ENCODE results near the gene REL.
A peak's percentile ranks its signal among the peaks of the same experiment; 100 is the strongest.

The REL gene

DNA sequence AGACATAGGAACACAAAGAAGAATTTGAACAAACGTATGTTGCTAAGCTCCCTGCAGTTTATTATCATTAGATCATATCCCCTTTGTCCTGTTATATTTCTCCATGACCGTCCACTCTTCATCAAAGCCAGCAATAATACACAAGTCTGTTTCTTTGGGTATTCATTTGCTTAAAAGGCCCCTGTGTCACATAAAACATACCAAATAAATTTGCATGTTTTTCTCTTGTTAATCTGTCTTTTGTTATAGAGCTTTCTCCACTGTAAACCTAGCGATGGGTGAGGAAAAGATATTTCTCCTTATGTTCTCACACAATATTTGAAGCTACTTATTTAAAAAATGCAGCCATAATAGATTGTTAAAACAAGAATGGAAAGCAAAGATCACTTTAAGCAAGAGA lies 42.9 kb upstream of the REL start:
- TF ChIP-seq, protein P1, sequence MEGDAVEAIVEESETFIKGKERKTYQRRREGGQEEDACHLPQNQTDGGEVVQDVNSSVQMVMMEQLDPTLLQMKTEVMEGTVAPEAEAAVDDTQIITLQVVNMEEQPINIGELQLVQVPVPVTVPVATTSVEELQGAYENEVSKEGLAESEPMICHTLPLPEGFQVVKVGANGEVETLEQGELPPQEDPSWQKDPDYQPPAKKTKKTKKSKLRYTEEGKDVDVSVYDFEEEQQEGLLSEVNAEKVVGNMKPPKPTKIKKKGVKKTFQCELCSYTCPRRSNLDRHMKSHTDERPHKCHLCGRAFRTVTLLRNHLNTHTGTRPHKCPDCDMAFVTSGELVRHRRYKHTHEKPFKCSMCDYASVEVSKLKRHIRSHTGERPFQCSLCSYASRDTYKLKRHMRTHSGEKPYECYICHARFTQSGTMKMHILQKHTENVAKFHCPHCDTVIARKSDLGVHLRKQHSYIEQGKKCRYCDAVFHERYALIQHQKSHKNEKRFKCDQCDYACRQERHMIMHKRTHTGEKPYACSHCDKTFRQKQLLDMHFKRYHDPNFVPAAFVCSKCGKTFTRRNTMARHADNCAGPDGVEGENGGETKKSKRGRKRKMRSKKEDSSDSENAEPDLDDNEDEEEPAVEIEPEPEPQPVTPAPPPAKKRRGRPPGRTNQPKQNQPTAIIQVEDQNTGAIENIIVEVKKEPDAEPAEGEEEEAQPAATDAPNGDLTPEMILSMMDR (IDR thresholded peaks at IDR 0.05; ENCODE audit: low read length, missing control alignments), result no peak
- DNase-seq (ENCODE audit: low read depth), result peak; percentile 23
- H3K4me3 ChIP-seq (replicated peaks; ENCODE audit: low read depth, low read length), result no peak overlapping the region

DNA sequence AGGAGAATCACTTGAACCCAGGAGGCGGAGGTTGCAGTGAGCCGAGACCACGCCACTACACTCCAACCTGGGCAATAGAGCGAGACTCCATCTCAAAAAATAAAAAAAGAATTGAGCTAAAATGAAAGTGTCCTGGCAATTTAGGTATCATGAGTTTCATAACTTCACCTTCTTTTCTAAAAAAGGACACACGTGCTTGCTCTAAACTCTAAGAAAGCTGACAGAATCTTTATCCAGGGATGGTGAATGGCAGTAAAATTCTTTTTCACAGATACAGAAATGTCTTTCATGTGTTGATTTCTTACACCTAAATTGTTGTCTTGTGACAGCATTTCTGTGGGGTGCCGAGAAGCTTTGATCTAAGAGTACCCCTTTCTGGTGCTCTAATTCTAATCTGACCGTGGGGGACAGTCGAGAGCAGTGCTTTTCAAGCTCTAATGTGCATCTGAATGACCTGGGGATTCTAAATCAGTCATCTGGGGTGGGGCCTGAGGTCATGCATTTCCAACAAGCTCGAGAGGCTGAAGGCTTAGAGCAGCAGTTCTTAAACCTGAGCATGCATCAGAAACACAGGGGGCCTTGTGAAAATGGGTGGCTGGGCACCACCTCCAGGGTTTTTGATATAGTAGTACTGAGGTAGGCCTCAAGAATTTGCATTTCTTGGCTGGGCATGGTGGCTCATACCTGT lies 42.1 kb upstream of the REL start:
- TF ChIP-seq, protein P1 (IDR thresholded peaks at IDR 0.05; ENCODE audit: low read length, missing control alignments), result no peak
- H3K4me3 ChIP-seq (replicated peaks; ENCODE audit: low read depth, low read length), result no peak overlapping the region
- no peak for DNase-seq (ENCODE audit: low read depth)

DNA sequence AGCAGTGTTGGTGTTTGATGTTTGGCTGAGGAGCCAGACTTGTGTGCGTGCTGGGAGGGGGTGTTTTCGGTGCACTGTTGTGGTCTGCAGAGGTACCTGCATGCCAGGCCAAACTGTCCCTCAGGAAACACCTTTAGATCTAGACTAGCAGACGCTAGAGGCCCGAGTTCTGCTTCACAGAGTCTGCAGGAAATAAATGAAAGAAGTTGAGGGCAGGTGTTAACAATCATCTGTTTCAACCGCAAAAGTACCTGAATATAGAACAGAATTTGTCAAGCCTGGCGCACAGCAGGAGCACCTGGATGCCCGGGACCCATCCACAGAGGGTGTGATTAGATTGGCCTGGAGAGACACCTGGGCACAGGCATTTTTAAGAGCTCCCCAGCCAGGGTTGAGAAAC lies 40.5 kb upstream of the REL start:
- TF ChIP-seq, protein P1 (IDR thresholded peaks at IDR 0.05; ENCODE audit: low read length, missing control alignments), result no peak
- H3K4me3 ChIP-seq (replicated peaks; ENCODE audit: low read depth, low read length), result no peak overlapping the region
- no peak for DNase-seq (ENCODE audit: low read depth)

DNA sequence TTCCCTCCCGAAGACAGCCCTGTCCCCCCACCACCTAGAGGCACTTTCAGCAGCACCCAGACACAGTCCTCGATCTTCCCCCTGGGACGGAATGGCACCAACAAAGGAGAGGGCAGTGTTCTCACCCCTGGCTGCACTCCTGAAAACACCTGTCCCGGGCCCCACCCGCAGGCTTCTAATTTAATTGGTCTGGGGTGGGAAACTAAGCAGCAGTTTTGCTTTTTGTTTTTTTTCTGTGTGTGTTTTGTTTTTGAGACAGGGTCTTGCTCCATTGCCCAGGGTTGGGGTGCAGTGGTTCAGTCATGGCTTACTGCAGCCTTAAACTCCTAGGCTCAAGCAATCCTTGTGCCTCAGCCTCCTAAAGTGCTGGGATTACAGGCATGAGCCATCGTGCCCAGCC lies 38.4 kb upstream of the REL start:
- H3K4me3 ChIP-seq (replicated peaks; ENCODE audit: low read depth, low read length), result no peak overlapping the region
- TF ChIP-seq, protein P1 (IDR thresholded peaks at IDR 0.05; ENCODE audit: low read length, missing control alignments), result no peak
- no peak for DNase-seq (ENCODE audit: low read depth)

DNA sequence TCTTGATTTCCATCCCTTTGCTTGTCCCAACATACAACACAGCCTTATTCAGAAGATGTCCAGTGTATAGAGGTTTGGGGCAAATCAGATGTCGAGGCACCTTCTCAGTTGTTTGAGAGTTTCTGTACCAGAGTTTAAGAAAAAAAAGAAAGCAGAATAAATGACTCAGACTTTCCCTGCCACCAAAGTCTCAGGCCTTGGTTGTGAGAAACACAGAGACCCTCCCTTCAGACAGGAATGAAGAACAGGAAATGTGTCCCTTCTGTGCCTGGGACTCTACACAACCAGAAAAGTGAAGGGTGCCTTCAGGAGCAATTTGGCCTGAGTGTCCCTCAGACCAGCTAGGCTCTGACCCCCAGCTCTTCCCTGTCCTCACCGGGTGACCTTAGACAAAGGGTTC lies 37.3 kb upstream of the REL start:
- no peak for DNase-seq (ENCODE audit: low read depth)
- no peak overlapping the region for H3K4me3 ChIP-seq (replicated peaks; ENCODE audit: low read depth, low read length)
- TF ChIP-seq, protein P1 (IDR thresholded peaks at IDR 0.05; ENCODE audit: low read length, missing control alignments), result no peak

DNA sequence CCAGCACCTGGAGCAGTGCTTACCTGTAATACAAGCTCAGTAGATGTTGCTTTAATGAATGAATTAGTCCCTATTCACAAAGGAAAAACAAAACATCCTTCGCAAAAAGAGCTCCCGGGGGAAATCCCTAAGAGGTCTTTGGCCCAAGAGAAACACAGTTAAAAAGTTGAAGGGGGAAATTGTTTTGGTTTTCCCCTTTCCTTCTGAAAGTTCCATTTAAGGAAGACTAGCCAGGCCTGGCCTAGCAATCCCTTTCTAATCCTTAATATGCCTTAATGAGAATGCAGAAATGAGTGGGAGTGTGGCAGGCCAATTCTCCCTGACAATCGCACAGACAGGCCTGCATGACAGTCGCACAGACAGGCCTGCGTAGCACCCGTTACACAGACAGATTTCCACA lies 33.5 kb upstream of the REL start:
- TF ChIP-seq, protein P1 (IDR thresholded peaks at IDR 0.05; ENCODE audit: low read length, missing control alignments), result no peak
- no peak overlapping the region for H3K4me3 ChIP-seq (replicated peaks; ENCODE audit: low read depth, low read length)
- DNase-seq (ENCODE audit: low read depth), result no peak

DNA sequence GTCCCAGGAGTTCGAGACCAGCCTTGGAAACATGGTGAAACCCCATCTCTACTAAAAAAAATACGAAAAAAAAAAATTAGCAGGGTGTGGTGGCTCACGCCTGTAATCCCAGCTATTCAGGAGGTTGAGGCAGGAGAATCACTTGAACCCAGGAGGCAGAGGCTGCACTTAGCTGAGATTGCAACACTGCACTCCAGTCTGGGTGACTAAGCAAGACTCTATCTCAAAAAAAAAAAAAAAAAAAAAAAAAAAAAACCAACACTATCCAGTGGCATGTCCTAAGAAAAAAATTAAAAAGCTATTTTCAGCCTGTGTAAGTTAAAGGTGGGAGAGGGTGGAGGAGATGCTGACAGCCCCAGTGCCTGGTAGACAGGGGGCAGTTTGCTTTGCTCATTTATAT lies 32.2 kb upstream of the REL start:
- DNase-seq (ENCODE audit: low read depth), result peak; percentile 54
- TF ChIP-seq, protein P1 (IDR thresholded peaks at IDR 0.05; ENCODE audit: low read length, missing control alignments), result no peak
- H3K4me3 ChIP-seq (replicated peaks; ENCODE audit: low read depth, low read length), result no peak overlapping the region
